Common myeloid progenitor, CD34-positive (primary cell): ENCODE measurements around the gene PELI3.

ENCODE experiments used
- CTCF ChIA-PET: fragments of 350-600 bp; sonication (Branson Sonifier 250); formaldehyde crosslinking; loops from one replicate; lab custom pipeline; 2021; ENCODE audit warnings: antibody characterized with exemption; lab: Charles Lee
- POLR2A ChIA-PET: fragments of 350-600 bp; sonication (Branson Sonifier 250); formaldehyde crosslinking; loops from one replicate; lab custom pipeline; 2021; ENCODE audit warnings: antibody characterized with exemption; lab: Charles Lee
- DNase-seq, 3 donors: peaks; one replicate each; pipeline versions ENCODE4 v3.0.0 to v3.0.0-alpha.2; 2013
- H3K27ac ChIP-seq, 2 experiments: 1 replicate in 1 of 2; 2 replicates in 1 of 2; pipeline ENCODE4 v1.7.0; 2013; ENCODE audit warnings: inconsistent platforms in 2 of 2, low read length in 2 of 2, mild to moderate bottlenecking in 2 of 2, low read depth in 1 of 2, moderate library complexity in 1 of 2; ENCODE audit not compliant: severe bottlenecking in 2 of 2, insufficient read depth in 1 of 2, poor library complexity in 1 of 2
- H3K27me3 ChIP-seq, 5 experiments: replicated peaks in 2 of 5; 1 replicate in 3 of 5; 2 replicates in 2 of 5; pipeline versions ENCODE4 v1.6.1 to v1.7.0; 2013; ENCODE audit warnings: low read length in 4 of 5, mild to moderate bottlenecking in 2 of 5, moderate library complexity in 2 of 5, inconsistent platforms in 1 of 5; ENCODE audit not compliant: insufficient read depth in 5 of 5, control insufficient read depth in 4 of 5
- H3K36me3 ChIP-seq, 4 experiments: 1 replicate in 2 of 4; 2 replicates in 2 of 4; pipeline versions ENCODE4 v1.6.1 to v1.7.0; 2013; ENCODE audit warnings: low read length in 3 of 4, control low read depth in 1 of 4, mild to moderate bottlenecking in 1 of 4; ENCODE audit not compliant: control insufficient read depth in 4 of 4, insufficient read depth in 4 of 4
- H3K4me1 ChIP-seq, 4 experiments: 1 replicate in 3 of 4; 2 replicates in 1 of 4; pipeline versions ENCODE4 v1.6.1 to v1.7.1; 2013; ENCODE audit warnings: low read length in 3 of 4, mild to moderate bottlenecking in 3 of 4, control low read depth in 1 of 4, inconsistent platforms in 1 of 4, moderate library complexity in 1 of 4; ENCODE audit not compliant: control insufficient read depth in 4 of 4, insufficient read depth in 4 of 4; ENCODE audit errors: control extremely low read depth in 1 of 4
- H3K4me3 ChIP-seq, 7 experiments: 1 replicate in 4 of 7; 2 replicates in 3 of 7; pipeline versions ENCODE4 v1.5.1 to v1.7.0; 2013; ENCODE audit warnings: mild to moderate bottlenecking in 7 of 7, low read length in 6 of 7, moderate library complexity in 6 of 7, inconsistent platforms in 2 of 7, low read depth in 2 of 7, control low read depth in 1 of 7; ENCODE audit not compliant: insufficient read depth in 4 of 7, control insufficient read depth in 1 of 7; ENCODE audit errors: extremely low read depth in 1 of 7
- H3K9me3 ChIP-seq, 5 experiments: 1 replicate in 4 of 5; 2 replicates in 1 of 5; pipeline versions ENCODE4 v1.6.1 to v1.7.1; 2013; ENCODE audit warnings: low read length in 4 of 5, mild to moderate bottlenecking in 2 of 5, inconsistent platforms in 1 of 5, low read depth in 1 of 5, moderate library complexity in 1 of 5; ENCODE audit not compliant: control insufficient read depth in 4 of 5, insufficient read depth in 2 of 5; ENCODE audit errors: control extremely low read depth in 1 of 5
- WGBS: methylation state at CpG from one replicate; pipeline ENCODE4 v1.1.5; 2013; ENCODE audit not compliant: insufficient coverage; 5-methylcytosine and 5-hydroxymethylcytosine counted together

The PELI3 gene

DNA sequence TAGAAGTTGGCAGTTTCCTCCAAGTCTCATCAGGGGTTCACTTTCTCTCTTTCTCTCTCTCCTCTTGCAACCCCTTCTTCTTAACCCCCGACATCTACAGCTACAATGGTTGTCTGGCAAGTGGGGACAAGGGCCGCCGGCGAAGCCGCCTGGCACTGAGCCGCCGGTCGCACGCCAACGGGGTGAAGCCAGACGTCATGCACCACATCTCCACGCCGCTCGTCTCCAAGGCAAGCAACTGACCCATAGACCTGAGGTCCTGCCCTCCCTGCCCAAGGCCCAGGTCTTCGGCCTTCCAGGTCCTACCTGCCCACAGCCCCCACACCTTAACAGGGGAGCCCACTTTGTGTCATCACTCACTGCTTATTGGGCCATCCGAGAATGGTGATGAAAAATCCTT, 4.4 kb downstream of the PELI3 start:
- DNase-seq: no peak
- WGBS: 96% methylated on average over 15 of the region's 16 CpGs
- Histone ChIP-seq H3K4me3 (no peak overlapping the region), H3K4me1 (peaks cover 0 to 19% (median 17%) of the 10 kb centered on the region in 4 experiments), H3K27ac (no peak overlapping the region), H3K27me3 (peaks cover 0 to 2% (median 0%) of the 10 kb centered on the region in 5 experiments), H3K36me3 (peaks cover 0 to 11% (median 4%) of the 10 kb centered on the region in 4 experiments), H3K9me3 (no peaks in the 10 kb centered on the region)
- CTCF ChIA-PET: interaction anchor here (1.5 to 2.5 kb wide), 2 partner anchors 8 to 39 kb away, joined by 5 to 9 read pairs; partner anchors contain the start of gene DPP3
- POLR2A ChIA-PET: no interaction called here

DNA sequence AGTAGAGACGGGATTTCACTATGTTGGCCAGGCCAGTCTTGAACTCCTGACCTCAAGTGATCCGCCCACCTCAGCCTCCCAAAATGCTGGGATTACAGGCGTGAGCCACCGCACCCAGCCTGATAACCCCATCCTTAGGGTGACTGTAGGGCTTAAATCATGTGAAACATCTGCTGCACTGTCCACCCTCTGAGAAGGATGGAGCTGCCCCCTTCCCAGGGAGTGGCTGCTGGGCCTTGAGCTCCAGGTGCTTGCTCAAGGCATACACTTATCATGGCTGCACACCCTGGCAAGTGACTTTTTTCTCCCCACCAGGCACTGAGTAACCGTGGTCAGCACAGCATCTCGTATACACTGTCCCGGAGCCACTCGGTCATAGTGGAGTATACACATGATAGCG, 5.3 kb downstream of the PELI3 start:
- peaks cover 0 to 15% (median 14%) of the 10 kb centered on the region in 4 experiments for H3K4me1 ChIP-seq
- no peak overlapping the region for H3K4me3 ChIP-seq
- ChIA-PET POLR2A (no interaction called here), CTCF (interaction anchor here (1.5 kb wide), 1 partner anchor 39 kb away, joined by 5 read pairs; no protein-coding TSS in a partner anchor)
- H3K36me3 ChIP-seq: peaks cover 0 to 11% (median 5%) of the 10 kb centered on the region in 4 experiments
- H3K27ac ChIP-seq: no peak overlapping the region
- WGBS: 98% methylated on average over 8 of the region's 9 CpGs
- DNase-seq: no peak
- H3K9me3 ChIP-seq: no peaks in the 10 kb centered on the region
- peaks cover 0 to 2% (median 0%) of the 10 kb centered on the region in 5 experiments for H3K27me3 ChIP-seq

DNA sequence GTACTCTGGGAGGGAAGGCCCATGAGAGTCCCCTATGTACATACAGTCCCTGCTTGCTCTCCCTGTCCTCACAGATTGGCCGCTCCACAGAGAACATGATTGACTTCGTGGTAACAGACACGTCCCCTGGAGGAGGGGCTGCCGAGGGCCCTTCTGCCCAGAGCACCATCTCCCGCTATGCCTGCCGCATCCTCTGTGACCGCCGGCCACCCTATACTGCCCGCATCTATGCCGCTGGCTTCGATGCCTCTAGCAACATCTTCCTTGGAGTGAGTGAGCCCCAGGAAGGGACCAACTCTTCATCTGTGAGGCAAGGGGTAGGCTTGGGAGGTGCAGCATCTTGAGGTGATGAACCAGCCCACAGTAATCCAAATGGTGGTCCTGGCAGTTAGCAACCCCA, 6.5 kb downstream of the PELI3 start:
- Histone ChIP-seq H3K27me3 (no peaks in the 10 kb centered on the region), H3K4me1 (peaks cover 0 to 4% (median 3%) of the 10 kb centered on the region in 4 experiments), H3K27ac (no peak overlapping the region), H3K9me3 (no peaks in the 10 kb centered on the region), H3K4me3 (no peak overlapping the region), H3K36me3 (peaks cover 0 to 18% (median 7%) of the 10 kb centered on the region in 4 experiments)
- POLR2A ChIA-PET: no interaction called here
- DNase-seq: no peak
- WGBS: 95% methylated on average over 11 of the region's 11 CpGs
- CTCF ChIA-PET: interaction anchor here (1.1 kb wide), 1 partner anchor 49 kb away, joined by 3 read pairs; no protein-coding TSS in a partner anchor

DNA sequence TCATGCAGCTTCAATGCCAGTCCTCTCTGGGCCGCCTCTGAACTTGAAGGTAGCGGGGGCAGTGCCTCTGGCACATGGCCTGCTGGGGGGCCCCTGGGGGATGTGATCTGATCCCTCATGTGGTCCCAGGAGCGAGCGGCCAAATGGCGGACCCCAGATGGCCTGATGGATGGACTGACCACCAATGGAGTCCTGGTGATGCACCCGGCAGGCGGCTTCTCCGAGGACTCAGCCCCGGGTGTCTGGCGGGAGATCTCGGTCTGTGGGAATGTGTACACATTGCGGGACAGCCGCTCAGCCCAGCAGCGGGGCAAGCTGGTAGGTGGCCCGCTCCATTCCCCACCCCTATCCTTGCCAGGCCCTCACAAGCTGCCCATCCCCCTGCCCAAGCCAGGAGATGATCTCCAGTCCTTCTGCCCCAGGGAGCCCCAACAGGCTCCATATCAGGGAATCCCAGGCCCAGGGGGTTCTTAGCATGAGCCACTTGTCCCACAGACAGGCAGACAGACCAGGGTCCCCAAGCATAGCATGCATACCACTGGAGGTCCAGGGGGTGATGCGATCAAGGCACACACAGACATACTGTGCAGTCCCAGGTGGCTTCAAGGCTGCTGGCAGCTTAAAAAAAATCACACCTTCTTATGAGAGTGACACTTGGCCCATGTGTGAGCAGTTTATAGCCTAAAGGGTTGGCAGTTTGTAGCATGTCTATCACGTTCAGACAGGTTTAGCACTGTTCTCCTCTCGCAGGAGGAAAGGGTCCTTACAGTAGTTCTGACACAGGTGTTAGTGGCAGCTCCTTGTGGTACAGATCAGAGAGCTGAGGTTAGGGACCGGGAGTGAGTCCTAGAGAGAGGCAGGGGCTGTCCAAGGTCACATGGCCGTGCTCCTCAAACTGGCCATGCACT, 7.2 kb downstream of the PELI3 start:
- no peak overlapping the region for H3K4me3 ChIP-seq
- POLR2A ChIA-PET: no interaction called here
- CTCF ChIA-PET: interaction anchor here (1.1 kb wide), 1 partner anchor 50 kb away, joined by 3 read pairs; no protein-coding TSS in a partner anchor
- no peaks in the 10 kb centered on the region for H3K9me3 ChIP-seq
- peaks cover 0 to 18% (median 7%) of the 10 kb centered on the region in 4 experiments for H3K36me3 ChIP-seq
- WGBS: 94% methylated on average over 18 of the region's 20 CpGs
- peaks cover 0 to 2% (median under 1%) of the 10 kb centered on the region in 4 experiments for H3K4me1 ChIP-seq
- no peaks in the 10 kb centered on the region for H3K27me3 ChIP-seq
- H3K27ac ChIP-seq: no peak overlapping the region
- DNase-seq: no peak

DNA sequence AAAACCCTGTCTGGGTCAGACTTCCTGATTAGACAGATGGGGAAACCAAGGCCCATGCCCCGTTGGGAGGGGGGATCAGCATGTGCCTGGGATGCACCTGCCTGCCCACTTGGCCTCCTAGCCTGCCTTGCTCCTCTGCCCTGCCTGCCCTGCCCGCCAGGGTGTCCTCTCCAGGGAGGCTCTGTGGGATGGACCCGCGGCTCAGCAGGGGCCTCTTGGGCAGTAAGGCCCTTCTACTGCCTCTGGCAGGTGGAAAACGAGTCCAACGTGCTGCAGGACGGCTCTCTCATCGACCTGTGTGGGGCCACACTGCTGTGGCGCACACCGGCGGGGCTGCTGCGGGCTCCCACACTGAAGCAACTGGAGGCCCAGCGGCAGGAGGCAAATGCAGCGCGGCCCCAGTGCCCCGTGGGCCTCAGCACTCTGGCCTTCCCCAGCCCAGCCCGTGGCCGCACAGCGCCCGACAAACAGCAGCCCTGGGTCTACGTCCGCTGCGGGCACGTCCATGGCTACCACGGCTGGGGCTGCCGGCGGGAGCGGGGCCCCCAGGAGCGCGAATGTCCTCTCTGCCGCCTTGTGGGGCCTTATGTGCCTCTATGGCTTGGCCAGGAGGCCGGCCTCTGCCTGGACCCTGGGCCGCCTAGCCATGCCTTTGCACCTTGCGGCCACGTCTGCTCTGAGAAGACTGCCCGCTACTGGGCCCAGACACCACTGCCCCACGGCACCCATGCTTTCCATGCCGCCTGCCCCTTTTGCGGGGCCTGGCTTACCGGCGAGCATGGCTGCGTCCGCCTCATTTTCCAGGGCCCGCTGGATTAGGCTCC, 8.9 kb downstream of the PELI3 start:
- POLR2A ChIA-PET: no interaction called here
- H3K36me3 ChIP-seq: peaks cover 0 to 18% (median 7%) of the 10 kb centered on the region in 4 experiments

DNA sequence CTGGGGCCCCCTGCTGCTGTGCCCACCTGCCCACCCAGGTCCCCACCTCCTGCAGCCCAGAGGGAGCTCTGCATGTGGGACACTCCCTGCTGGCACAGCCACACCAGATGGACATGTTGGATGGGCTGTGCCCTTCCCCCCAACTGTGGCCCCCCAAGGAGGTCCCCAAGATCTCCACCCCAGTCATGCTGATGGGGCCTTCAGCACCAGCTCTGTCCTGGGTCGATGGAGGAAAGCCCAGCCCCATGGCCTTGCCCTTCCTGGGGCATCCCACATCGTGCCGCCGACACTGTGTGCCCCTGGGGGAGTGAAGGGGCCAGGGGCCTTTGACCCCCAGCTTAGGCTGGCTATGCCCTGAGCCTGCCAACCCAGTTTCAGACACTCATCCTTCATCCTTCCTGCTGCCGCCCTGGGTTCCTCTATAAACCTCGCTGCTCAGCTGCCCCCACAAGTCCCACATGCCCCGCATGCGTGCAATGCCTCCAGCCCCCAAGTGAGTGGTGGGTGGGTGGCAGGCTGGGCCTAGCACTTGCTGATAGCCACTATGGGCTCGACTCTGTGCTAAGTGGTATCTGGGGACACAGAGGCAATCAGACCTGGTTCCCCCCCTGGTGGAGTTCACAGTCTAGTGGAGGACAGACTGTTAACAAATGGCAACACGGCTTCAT, 9.6 kb downstream of the PELI3 start:
- ChIA-PET CTCF (no interaction called here), POLR2A (no interaction called here)
- Histone ChIP-seq H3K36me3 (peaks cover 0 to 18% (median 7%) of the 10 kb centered on the region in 4 experiments), H3K27ac (no peak overlapping the region), H3K27me3 (no peaks in the 10 kb centered on the region), H3K4me1 (peaks cover 4 to 18% (median 13%) of the 10 kb centered on the region in 4 experiments), H3K9me3 (no peaks in the 10 kb centered on the region), H3K4me3 (no peak overlapping the region)
- 99% methylated on average over 6 of the region's 10 CpGs for WGBS
- no peak for DNase-seq

More for the DNA sequence above, 8.9 kb downstream of the PELI3 start:
- CTCF ChIA-PET: no interaction called here
- Histone ChIP-seq H3K4me1 (peaks cover 2 to 12% (median 9%) of the 10 kb centered on the region in 4 experiments), H3K4me3 (no peak overlapping the region), H3K9me3 (no peaks in the 10 kb centered on the region), H3K27ac (no peak overlapping the region), H3K27me3 (no peaks in the 10 kb centered on the region)
- DNase-seq: no peak
- 95% methylated on average over 44 of the region's 44 CpGs for WGBS
